RPMI7951 (cell line): ENCODE results near the gene FBN1. TPM values are rescaled to one million over a fixed set of nuclear protein-coding genes. Genes with fewer than 3 reads are reported as not detected.

Source experiments
- DNase-seq: peaks from one replicate; pipeline ENCODE4 v3.0.0-alpha.2; 2012; ENCODE audit warnings: low read depth
- total RNA-seq: library from RNA; depleted of rRNA; stranded (reverse); fragments of >200 nt; shearing (Covaris generic); gene quantifications from 2 replicates; pipeline ENCODE4 v1.2.3, GENCODE V29; 2014

FBN1 gene
- total RNA-seq, 1 experiment from 2014 or later, result 194 TPM

GRCh38 chr15:48515500-48515899, 130.0 kb downstream of the FBN1 start:
- DNase-seq, result no peak

- no peak for DNase-seq
Observed at GRCh38 chr15:48514103-48514816, 131.2 kb downstream of the FBN1 start.

GRCh38 chr15:48510976-48511375, 134.5 kb downstream of the FBN1 start:
- DNase-seq, result peak; percentile 24

GRCh38 chr15:48507416-48508065, 138.0 kb downstream of the FBN1 start:
- DNase-seq, result peak; percentile 72

- DNase-seq, result no peak
Observed at GRCh38 chr15:48505067-48505466, 140.4 kb downstream of the FBN1 start.

- DNase-seq, result no peak
Observed at GRCh38 chr15:48501208-48501607, 144.3 kb downstream of the FBN1 start.

GRCh38 chr15:48500595-48500994, 144.9 kb downstream of the FBN1 start:
- DNase-seq, result no peak

GRCh38 chr15:48499978-48500377, 145.5 kb downstream of the FBN1 start:
- DNase-seq, result no peak

- DNase-seq, result no peak
Observed at GRCh38 chr15:48498828-48499227, 146.7 kb downstream of the FBN1 start.

- peak; percentile 65 for DNase-seq
Observed at GRCh38 chr15:48494631-48495030, 150.9 kb downstream of the FBN1 start.

- DNase-seq, result no peak
Observed at GRCh38 chr15:48493763-48494225, 151.7 kb downstream of the FBN1 start.

- DNase-seq, result peak; percentile 94
Observed at GRCh38 chr15:48493084-48493762, 152.3 kb downstream of the FBN1 start.

- DNase-seq, result peak; percentile 64
Observed at GRCh38 chr15:48486228-48486627, 159.3 kb downstream of the FBN1 start.

- no peak for DNase-seq
Observed at GRCh38 chr15:48481802-48482201, 163.7 kb downstream of the FBN1 start.

GRCh38 chr15:48479751-48480150, 165.8 kb downstream of the FBN1 start:
- no peak for DNase-seq

- DNase-seq, result no peak
Observed at GRCh38 chr15:48478581-48478980, 166.9 kb downstream of the FBN1 start.

- DNase-seq, result no peak
Observed at GRCh38 chr15:48477795-48478360, 167.6 kb downstream of the FBN1 start.

- DNase-seq, result no peak
Observed at GRCh38 chr15:48475600-48476395, 169.7 kb downstream of the FBN1 start.

GRCh38 chr15:48473667-48474066, 171.8 kb downstream of the FBN1 start:
- no peak for DNase-seq

- peak; percentile 74 for DNase-seq
Observed at GRCh38 chr15:48472756-48473155, 172.8 kb downstream of the FBN1 start.

GRCh38 chr15:48471073-48471472, 174.4 kb downstream of the FBN1 start:
- no peak for DNase-seq

- no peak for DNase-seq
Observed at GRCh38 chr15:48470096-48470495, 175.4 kb downstream of the FBN1 start.
